Gastroesophageal sphincter (tissue), 3 donors: ENCODE measurements around the gene BCAS4.

Experiments
- POLR2A ChIP-seq, 2 donors: fragments of 450-650 bp; IDR thresholded peaks; one replicate each; pipeline ENCODE4 v1.6.1; 2017; ENCODE audit warnings: antibody characterized with exemption in 2 of 2, mild to moderate bottlenecking in 2 of 2, moderate library complexity in 1 of 2
- TF ChIP-seq, protein P1 (sequence below), 4 experiments: fragments of 200-600 bp in 2 of 4; fragments of 450-650 bp in 2 of 4; sonication (generic) in 1 of 4; IDR thresholded peaks; one replicate each; pipeline ENCODE4 v1.5.1; 2017 to 2019; ENCODE audit warnings: antibody characterized with exemption in 4 of 4, mild to moderate bottlenecking in 2 of 4, moderate library complexity in 2 of 4

DNA sequence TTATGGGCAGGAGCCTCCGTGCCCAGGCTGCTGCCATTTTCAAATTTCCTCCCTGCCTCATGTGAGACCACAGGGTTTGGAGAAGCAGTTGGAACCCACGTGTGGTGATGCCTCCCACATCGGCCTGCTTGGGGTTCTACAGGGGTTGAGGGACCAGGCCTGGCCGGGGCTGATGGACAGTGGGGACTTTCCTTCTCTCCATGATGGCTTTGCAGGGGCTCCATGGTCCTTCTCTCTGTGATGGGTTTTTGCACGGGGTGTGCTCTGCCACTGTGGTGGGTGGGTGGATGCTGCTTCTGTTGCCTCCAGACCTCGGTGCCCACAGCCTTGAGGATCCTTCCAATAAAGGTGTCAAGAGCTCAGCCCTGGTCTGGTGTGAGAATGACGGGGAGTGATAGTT is 82.0 kb downstream of the BCAS4 start:
- TF ChIP-seq, protein P1, sequence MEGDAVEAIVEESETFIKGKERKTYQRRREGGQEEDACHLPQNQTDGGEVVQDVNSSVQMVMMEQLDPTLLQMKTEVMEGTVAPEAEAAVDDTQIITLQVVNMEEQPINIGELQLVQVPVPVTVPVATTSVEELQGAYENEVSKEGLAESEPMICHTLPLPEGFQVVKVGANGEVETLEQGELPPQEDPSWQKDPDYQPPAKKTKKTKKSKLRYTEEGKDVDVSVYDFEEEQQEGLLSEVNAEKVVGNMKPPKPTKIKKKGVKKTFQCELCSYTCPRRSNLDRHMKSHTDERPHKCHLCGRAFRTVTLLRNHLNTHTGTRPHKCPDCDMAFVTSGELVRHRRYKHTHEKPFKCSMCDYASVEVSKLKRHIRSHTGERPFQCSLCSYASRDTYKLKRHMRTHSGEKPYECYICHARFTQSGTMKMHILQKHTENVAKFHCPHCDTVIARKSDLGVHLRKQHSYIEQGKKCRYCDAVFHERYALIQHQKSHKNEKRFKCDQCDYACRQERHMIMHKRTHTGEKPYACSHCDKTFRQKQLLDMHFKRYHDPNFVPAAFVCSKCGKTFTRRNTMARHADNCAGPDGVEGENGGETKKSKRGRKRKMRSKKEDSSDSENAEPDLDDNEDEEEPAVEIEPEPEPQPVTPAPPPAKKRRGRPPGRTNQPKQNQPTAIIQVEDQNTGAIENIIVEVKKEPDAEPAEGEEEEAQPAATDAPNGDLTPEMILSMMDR (IDR thresholded peaks at IDR 0.05): no peak
- TF ChIP-seq POLR2A (IDR thresholded peaks at IDR 0.05): no peak
